ENCODE results near the gene SUPT6H.
"Not testable (repeated sequence)": the region's sequence is repeated elsewhere in the genome, so short reads cannot be mapped to it uniquely, and the experiment has no call there.

The SUPT6H gene

GRCh38 chr17:28646039-28646754 lies 15.8 kb upstream of the SUPT6H start:
- FAIRE-seq (no peak), DNase-seq (ENCODE audit: low spot score) (no peak)

DNA sequence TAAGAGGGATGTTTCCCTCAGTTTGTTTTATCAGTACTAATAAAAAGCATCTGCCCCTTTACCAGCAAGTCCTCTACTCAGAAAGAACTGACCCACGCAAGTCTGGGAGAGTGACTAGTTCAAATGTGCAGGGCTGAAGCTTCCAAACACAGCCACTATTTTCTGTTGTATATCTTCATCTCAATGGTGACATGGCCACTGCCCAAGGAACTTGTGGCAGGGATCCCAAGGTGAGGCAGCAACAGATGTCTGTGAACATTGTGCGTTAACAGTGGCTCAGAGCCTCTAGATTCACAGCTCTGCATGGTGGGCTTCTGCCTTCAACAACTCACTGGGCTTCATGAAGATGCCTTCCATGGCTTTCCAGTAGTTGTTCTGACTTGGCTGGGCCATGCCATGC lies 13.3 kb upstream of the SUPT6H start:
- FAIRE-seq (no peak), DNase-seq (ENCODE audit: low spot score) (no peak)

DNA sequence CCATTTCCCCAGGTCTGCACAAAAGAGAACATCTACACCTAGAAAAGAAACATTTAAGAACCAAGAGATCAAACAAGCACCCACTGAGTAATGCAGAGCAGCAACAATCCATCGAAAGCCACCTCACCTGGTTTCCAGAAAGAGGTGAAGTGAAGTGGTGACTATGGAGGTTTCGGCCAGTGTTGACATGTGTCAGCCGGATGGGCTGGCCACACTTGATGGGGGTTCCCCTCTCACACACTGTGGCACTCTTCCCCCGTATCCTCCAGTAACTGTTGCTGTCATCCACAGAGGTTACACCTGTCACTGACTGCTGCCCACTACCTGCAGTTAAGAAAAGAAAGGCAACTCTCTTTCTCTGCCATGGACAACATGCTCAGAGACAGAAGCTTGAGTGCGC lies 6.8 kb upstream of the SUPT6H start:
- FAIRE-seq (no peak), DNase-seq (ENCODE audit: low spot score) (no peak)

DNA sequence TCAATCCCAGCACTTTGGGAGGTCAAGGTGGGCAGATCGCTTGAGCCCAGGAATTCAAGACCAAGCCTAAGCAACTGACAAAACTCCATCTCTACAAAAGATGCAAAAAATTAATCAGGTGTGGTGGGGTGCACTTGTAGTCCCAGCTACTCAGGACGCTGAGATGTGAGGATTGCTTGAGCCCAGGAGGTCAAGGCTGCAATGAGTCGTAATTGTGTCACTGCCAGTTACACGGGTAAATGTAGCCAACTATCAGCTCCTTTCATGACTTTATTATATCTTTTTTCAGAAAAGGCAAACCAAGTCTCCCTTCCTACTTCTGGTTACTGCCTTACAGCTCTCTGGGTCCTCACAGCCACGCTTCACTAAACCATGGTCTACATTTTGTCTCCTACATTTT lies 4.2 kb upstream of the SUPT6H start:
- FAIRE-seq, result peak; percentile 70
- DNase-seq (ENCODE audit: low spot score), result peak; percentile 37

GRCh38 chr17:28658342-28658741 lies 3.7 kb upstream of the SUPT6H start:
- not testable (repeated sequence) for DNase-seq (ENCODE audit: low spot score); FAIRE-seq

- FAIRE-seq; DNase-seq (ENCODE audit: low spot score): not testable (repeated sequence)
Observed at GRCh38 chr17:28658766-28659496, 3.1 kb upstream of the SUPT6H start.

DNA sequence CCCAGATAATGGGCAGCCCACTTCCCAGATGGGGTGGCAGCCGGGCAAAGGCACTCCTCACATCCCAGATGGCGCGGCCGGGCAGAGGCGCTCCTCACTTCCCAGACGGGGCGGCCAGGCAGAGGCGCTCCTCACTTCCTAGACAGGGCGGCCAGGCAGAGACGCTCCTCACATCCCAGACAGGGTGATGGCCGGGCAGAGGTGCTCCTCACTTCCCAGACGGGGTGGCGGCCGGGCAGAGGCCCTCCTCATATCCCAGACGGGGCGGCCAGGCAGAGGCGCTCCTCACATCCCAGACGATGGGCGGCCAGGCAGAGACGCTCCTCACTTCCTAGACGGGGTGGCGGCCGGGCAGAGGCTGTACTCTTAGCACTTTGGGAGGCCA lies 2.5 kb upstream of the SUPT6H start:
- not testable (repeated sequence) for FAIRE-seq; DNase-seq (ENCODE audit: low spot score)

DNA sequence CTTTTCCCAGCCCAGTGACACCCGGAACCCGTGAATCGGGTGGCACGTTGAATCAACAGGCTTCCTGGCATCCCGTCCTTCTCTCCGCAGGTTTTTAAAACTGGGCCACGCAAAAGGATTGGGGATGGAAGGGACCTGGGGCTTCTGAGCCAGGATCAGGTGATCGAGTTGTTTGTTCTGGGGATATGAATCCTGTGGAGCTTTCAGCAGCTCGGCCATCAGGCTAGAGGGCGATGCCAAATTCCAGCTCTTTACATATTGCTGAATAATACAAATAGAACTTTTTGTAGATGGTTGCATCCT lies 473 bp downstream of the SUPT6H start:
- DNase-seq (ENCODE audit: low spot score), result no peak
- no peak for FAIRE-seq

DNA sequence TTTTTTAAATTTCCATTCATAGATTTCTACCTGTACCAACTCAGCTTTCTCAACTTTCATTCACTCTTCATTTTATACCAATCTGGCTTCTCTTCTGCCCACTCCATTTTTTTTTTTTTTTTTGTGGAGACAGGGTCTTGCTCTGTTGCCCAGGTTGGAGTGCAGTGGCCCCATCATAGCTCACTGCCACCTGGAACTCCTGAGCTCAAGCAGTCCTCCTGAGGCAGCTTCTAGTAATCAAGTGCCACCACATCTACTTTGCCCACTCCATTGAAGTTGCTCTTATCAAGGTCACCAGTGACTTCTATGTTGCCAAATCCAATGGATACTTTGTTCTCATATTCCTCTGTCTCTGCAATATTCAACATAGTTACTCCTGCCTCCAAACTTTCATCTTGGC lies 1.7 kb downstream of the SUPT6H start:
- no peak for FAIRE-seq
- DNase-seq (ENCODE audit: low spot score), result no peak

- FAIRE-seq, result no peak
- DNase-seq (ENCODE audit: low spot score), result no peak
Observed at GRCh38 chr17:28665994-28666393, 4.0 kb downstream of the SUPT6H start.

DNA sequence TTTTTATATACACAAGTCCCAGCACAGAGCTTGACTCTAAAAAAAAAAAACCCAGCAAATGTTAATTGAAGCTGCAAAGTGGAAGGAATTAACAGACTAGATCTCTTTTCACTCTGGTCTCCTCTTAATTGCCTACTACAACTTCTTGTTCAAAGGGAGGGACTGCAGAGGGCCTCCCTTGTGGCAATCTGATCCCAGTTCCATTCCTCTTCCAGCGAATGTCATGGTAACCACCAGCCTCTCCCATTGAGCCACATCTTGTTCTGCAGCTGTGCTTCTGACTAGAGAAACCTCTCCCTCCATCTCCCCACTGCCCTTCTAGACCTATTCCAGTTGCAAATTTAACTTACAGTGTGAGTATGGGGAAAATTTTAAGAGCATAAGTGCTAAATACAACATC lies 5.9 kb downstream of the SUPT6H start:
- DNase-seq (ENCODE audit: low spot score) (no peak), FAIRE-seq (no peak)

GRCh38 chr17:28669918-28670317 lies 7.9 kb downstream of the SUPT6H start:
- DNase-seq (ENCODE audit: low spot score) (no peak), FAIRE-seq (no peak)

GRCh38 chr17:28675490-28675889 lies 13.5 kb downstream of the SUPT6H start:
- FAIRE-seq (no peak), DNase-seq (ENCODE audit: low spot score) (no peak)

GRCh38 chr17:28675980-28676379 lies 14.0 kb downstream of the SUPT6H start:
- DNase-seq (ENCODE audit: low spot score) (peak; percentile 7), FAIRE-seq (no peak)

GRCh38 chr17:28682655-28683054 lies 20.6 kb downstream of the SUPT6H start:
- FAIRE-seq, result no peak
- no peak for DNase-seq (ENCODE audit: low spot score)

DNA sequence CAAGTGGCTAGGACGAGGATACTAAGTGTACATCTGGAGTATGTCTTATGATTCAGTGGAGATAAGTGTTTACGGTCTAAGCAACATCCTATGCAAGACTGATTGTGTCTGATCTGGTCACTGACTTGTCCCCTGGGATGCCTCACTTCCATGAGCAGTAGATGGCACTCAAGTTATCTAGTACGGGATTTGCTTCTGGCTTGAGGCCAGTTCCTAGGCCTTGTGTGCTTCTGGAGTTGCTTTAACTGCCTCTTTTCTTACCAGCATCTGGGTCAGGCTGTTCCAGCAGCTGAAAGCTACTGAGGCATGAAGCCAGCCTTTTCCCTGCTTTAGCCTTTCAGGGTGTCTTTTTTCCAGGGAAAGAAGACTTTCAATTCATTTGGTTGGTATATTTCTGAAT lies 23.0 kb downstream of the SUPT6H start:
- FAIRE-seq (peak; percentile 24), DNase-seq (ENCODE audit: low spot score) (peak; percentile 76)

DNA sequence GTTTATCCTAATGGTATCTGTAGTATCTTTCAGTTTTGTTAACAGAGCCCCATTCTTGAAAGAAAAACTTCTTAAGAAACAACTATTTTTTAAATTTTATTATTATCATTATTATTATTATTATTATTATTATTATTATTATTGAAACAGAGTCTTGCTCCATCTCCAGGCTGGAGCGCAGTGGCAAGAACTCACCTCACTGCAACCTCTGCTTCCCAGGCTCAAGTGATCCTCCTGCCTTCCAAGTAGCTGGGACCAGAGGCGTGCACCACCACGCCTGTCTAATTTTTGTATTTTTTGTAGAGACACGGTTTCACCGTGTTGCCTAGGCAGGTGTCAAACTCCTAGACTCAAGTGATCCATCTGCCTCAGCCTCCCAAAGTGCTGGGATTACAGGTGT lies 23.4 kb downstream of the SUPT6H start:
- DNase-seq (ENCODE audit: low spot score), result no peak
- no peak for FAIRE-seq

DNA sequence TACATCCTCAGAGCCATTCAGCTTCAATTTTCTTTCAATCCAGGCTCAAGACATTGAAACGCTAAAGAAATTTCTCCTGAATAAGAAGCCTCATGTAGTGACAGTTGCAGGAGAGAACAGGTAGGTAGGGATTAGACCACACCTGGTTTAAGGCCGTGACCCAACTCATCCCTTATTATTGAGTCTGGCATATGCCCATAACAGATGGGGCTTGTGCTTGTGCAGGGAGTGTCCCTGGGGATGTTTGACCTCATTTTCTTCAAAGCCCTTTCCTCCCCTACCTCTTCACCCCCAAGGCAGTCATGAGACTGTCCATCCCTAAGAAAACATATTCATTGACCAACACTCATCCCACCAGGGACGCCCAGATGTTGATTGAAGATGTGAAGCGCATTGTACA lies 24.3 kb downstream of the SUPT6H start:
- no peak for FAIRE-seq
- DNase-seq (ENCODE audit: low spot score), result no peak

GRCh38 chr17:28688481-28688880 lies 26.5 kb downstream of the SUPT6H start:
- FAIRE-seq (no peak), DNase-seq (ENCODE audit: low spot score) (no peak)

- FAIRE-seq (no peak), DNase-seq (ENCODE audit: low spot score) (no peak)
Observed at GRCh38 chr17:28689011-28689410, 27.0 kb downstream of the SUPT6H start.

GRCh38 chr17:28693869-28694268 lies 31.9 kb downstream of the SUPT6H start:
- no peak for DNase-seq (ENCODE audit: low spot score)
- FAIRE-seq, result no peak

DNA sequence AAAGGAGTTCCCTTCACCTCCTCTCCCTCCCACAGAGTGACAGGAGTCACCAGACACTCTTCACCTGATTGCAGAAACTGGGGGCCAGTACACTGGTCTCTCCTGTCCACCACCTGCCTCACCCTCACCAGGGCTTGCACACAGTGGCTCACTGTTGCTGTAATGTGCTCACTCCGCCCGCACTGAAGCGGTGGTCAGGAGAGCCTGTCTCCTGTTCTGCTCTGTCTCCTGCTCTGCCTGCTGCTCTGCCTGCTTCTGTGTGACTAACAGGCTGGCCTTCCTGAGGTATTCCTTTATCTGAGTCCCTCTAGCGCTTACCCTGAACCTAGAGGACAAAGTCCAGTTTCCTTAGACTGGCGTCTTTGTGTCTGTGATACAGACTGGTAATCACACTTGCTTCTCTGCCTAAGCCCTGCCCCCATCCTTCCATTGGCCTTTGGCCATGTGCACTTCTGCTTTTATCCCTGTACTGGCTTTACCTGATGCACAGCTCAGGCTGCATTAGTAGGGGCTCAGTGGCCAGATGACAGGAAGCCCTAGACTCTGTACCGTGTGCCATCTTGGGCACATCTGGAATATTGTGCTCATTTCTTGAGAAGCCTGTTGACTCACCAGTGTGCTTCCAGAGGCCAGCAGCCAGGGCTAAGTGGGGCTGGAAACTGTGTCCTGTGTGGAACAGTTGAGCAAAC lies 36.4 kb downstream of the SUPT6H start:
- peak; percentile 96 for DNase-seq (ENCODE audit: low spot score)

DNA sequence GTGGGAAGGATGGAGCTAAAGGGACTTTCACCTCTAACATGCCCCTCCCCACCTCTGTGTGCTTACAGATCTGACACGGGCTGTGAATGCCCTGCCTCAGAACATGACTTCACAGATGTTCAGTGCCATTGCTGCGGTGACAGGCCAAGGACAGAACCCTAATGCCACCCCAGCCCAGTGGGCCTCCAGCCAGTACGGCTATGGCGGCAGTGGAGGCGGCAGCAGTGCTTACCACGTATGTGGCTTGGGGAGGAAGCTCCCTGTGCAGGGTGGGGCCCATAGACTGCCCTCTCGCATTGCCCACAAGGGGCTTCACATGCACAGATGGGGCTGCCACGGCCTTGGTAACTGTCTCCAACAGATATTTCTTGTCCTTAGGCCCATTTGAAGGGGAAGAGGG lies 38.3 kb downstream of the SUPT6H start:
- DNase-seq (ENCODE audit: low spot score), result no peak
- no peak for FAIRE-seq

More for the DNA sequence above, 36.4 kb downstream of the SUPT6H start:
- FAIRE-seq, result peak; percentile 87

Data from RCC 7860 (cell line).